CD1c-positive myeloid dendritic cell (primary cell): ENCODE measurements around the gene ATOH8.
"Not testable (repeated sequence)": the region's sequence is repeated elsewhere in the genome, so short reads cannot be mapped to it uniquely, and the experiment has no call there.

ENCODE experiments used
- DNase-seq: peaks from one replicate; pipeline ENCODE4 v3.0.0-alpha.2; 2016; ENCODE audit errors: extremely low spot score

The ATOH8 gene

DNA sequence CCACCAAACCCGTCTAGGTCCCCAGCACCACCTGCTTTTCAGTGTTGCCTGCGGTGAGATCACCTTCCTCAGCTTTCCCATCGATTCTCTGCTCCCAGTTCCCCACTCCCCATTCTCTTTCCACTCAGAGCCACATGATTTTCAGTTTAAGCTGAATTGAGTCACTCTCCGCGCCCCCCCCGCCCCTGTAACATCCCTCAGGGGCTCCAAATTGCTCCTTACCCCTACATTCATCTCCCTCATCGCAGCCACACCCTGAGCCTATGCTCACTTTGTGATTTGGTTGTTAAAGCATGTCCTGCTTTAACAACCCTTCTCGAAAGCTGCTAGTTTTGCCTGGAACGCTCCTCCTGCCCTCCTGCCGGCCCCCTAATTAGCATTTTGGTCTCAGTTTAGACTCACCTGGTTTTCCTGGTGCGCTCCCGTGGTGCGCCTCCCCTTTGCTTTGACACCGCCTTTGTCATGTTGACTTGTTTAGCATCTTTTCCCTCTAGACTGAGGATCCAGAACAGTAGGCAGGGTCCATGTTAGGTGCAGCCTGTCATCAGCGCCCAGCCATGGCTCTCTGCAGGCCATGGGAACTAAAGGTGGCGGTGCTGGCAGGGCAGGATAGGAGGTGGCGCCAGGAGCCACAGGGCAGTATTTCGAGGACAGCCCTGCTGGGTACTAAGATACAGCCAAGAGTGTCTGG, 74.2 kb downstream of the ATOH8 start:
- no peak for DNase-seq

DNA sequence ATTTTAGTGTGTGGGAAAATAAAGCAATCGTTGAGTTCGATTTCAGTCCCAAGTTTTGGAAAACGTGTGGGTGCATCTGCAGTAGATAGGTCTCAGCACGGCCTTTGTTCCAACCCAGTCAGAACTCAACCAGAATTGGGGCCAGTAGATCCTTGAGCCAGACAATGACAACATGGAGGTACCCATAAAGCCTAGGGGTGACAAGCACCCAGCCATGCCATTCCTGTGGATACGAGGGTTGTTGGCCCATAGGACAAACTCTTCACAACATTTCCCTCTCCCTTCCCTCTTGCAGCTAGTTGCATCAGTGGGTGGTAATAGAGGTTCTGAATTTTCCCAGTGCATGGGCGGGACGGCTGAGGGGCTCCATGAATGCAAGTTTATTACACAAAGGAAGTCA, 74.9 kb downstream of the ATOH8 start:
- DNase-seq: no peak

DNA sequence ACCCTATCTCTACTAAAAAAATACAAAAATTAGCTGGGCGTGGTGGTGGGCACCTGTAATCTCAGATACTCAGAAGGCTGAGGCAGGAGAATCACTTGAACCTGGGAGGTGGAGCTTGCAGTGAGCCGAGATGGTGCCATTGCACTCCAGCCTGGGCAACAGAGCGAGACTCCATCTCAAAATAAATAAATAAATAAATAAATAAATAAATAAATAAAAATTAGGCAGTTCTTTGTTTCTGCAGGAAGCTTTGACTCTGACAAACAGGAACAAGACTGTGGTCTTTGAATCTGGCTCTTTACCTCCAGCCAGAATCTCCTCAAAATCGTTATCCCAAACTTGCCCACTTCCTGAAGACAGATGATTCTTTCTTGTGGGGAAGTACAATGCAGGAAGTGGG, 75.6 kb downstream of the ATOH8 start:
- not testable (repeated sequence) for DNase-seq

DNA sequence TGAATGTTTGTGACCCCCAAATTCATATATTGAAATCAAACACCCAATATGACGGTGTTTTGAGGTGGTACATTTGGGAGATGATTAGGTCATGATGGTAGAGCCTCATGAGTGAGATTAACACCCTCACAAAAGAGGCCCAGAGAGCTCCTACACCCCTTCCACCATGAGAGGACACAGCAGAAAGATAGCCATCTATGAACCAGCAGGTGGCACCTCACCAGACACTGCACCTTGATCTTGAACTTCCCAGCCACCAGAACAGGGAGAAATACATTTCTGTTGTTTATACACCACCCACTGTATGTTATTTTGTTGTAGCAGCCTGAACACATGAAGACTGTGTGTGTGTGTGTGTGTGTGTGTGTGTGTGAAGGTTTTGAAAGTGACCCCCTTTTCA, 76.9 kb downstream of the ATOH8 start:
- DNase-seq: no peak

DNA sequence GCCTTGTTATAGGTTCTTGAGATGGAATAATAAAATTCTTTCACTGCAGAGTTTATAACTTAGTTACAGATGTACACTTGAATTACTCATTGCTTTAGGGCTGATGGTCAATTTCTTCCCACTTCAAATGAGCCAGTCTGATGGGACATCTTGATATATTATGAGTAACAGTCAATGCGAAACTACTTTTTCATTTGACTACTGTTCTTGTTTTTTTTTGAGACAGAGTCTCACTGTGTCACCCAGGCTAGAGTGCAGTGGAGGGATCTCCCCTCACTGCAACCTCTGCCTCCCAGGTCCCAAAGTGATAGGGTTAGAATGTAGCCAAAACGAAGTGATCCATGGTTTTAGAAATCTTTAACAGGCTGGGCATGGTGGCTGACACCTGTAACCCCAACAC, 77.9 kb downstream of the ATOH8 start:
- no peak for DNase-seq

DNA sequence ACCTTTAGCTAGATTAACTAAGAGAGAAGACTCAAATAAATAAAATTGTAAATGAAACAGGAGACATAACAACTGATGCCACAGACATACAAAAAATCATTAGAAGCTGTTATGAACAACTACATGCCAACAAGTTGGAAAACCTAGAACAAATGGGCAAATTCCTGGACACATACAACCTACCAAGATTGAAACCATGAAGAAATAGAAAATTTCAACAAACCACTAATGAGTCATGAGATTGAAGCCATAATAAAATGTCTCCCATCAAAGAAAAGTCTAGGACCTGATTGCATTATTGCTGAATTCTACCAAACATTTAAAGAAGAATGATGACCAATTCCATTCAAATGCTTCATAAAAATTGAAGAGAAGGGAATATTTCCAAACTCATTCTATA, 80.7 kb downstream of the ATOH8 start:
- no peak for DNase-seq
